Aorta (tissue), 5 donors: ENCODE results near the gene STXBP4. TPM values are rescaled to one million over a fixed set of nuclear protein-coding genes. Genes with fewer than 3 reads are reported as not detected.

Experiments
- ATAC-seq: fragments of 200-7000 bp; cut with Tn5 transposase; one replicate; pipeline ENCODE4 v1.9.1; 2022; ENCODE audit warnings: moderate library complexity; ENCODE audit not compliant: low FRiP score
- DNase-seq, 2 donors: peaks; one replicate each; pipeline ENCODE4 v3.0.0-alpha.2; 2020
- H3K27ac ChIP-seq, 2 donors: one replicate each; pipeline ENCODE4 v1.5.1; 2013; ENCODE audit warnings: low read length in 2 of 2, mild to moderate bottlenecking in 2 of 2, moderate library complexity in 2 of 2, control low read depth in 1 of 2, inconsistent platforms in 1 of 2, low read depth in 1 of 2
- H3K27me3 ChIP-seq, 2 donors: one replicate each; pipeline ENCODE4 v1.6.1; 2013; ENCODE audit warnings: control low read depth in 1 of 2, low read length in 1 of 2, mild to moderate bottlenecking in 1 of 2, moderate library complexity in 1 of 2; ENCODE audit not compliant: insufficient read depth in 2 of 2, control insufficient read depth in 1 of 2
- H3K36me3 ChIP-seq, 2 donors: one replicate each; pipeline ENCODE4 v1.6.1; 2013; ENCODE audit warnings: control low read depth in 1 of 2, low read length in 1 of 2, mild to moderate bottlenecking in 1 of 2; ENCODE audit not compliant: insufficient read depth in 2 of 2, control insufficient read depth in 1 of 2
- H3K4me1 ChIP-seq, 2 donors: one replicate each; pipeline ENCODE4 v1.6.1; 2013; ENCODE audit warnings: low read length in 2 of 2, control low read depth in 1 of 2, mild to moderate bottlenecking in 1 of 2, moderate library complexity in 1 of 2; ENCODE audit not compliant: insufficient read depth in 2 of 2, control insufficient read depth in 1 of 2
- H3K4me3 ChIP-seq, 2 donors: one replicate each; pipeline ENCODE4 v1.5.1; 2013; ENCODE audit warnings: low read length in 2 of 2, control low read depth in 1 of 2, mild to moderate bottlenecking in 1 of 2
- H3K9me3 ChIP-seq: one replicate; pipeline ENCODE4 v1.6.1; 2013; ENCODE audit warnings: mild to moderate bottlenecking, low read length; ENCODE audit not compliant: control insufficient read depth
- WGBS, 2 donors: extraction: QIAGEN DNeasy Blood & Tissue Kit; methylation state at CpG; one replicate each; pipeline ENCODE4 v1.1.7; 2013; 5-methylcytosine and 5-hydroxymethylcytosine counted together
- intact Hi-C, 2 donors: fragments of 100-400 bp; cut with DNase I; formaldehyde crosslinking; loops; one replicate each; pipeline versions ENCODE4 v1.14.2 to v1.15.0; 2022
- polyA plus RNA-seq, 2 donors: library from polyadenylated mRNA; stranded (reverse); fragments of 200-250 nt; gene quantifications; one replicate each; pipeline ENCODE4 v1.2.3, GENCODE V29; 2013
- total RNA-seq, 2 donors: library from RNA; stranded (reverse); fragmentation: NEBNext Ultra II Directional; extraction: Animal tissue kit (Norgen Biotek cat#: 25700); gene quantifications; one replicate each; pipeline ENCODE4 v1.2.1, GENCODE V29; 2021
- donor health status: healthy with polysubstance abuse.
- donor health status: Bipolar disorder and iron deficiency.
- donor health status: DM: no; HTN: no; CAD: no.
- donor health status: DM: no; HTN: no; CAD: no.
- donor health status: DM: yes; HTN: yes; CAD: no.

The STXBP4 gene
- total and polyA plus RNA-seq, 4 donors = 0.75 to 21.5 (median 12.2) TPM

DNA sequence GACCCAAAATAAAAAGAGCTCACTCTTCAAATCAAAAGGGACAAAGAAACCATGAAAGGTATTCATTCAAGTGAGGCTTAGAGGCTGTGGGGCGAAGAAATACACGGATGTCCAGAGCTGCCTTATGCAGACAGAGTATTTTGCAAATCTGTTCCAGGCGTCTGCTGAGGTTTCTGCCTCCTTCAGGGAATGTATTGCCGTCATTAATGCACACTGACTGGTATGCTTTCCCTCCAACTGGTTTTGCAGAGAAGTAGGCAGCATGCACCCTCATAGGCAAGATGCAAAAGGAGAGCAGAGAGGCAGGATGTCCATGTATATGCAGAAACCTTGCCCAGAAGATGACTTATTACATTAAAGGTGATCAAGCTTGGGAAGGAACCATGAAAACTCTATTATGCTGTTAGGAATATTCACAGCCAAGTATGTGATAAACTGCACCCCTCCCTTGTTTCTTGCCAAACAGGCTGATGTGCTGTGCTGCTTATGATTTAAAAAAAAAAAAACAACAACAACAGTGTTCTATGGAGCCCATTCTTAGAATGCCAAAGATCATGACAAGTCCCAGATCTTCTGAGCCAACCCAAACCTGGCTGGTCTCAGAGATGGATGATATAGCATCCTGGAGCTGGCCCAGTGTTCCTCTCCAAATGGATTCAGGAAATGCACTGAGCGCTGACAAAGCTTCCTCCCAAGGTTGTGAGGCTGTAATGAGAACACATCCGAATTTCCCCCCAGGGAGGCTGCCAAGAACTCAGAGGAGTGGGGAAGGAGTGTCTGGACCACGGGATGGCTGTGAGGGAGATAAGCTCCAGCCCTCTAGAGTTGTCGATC is 218.6 kb downstream of the STXBP4 start:
- WGBS, 2 donors = 57 to 63% methylated on average over 8 of the region's 8 CpGs
- no peaks in the 10 kb centered on the region for H3K9me3 ChIP-seq
- no peak overlapping the region for H3K27ac ChIP-seq
- intact Hi-C loops = no loop called here
- H3K4me3 ChIP-seq = no peak overlapping the region
- H3K36me3 ChIP-seq = no peaks in the 10 kb centered on the region
- no peaks in the 10 kb centered on the region for H3K27me3 ChIP-seq
- ATAC-seq (no peak), DNase-seq (no peak)
- H3K4me1 ChIP-seq = peaks cover 0 to 2% of the 10 kb centered on the region in 2 donors

DNA sequence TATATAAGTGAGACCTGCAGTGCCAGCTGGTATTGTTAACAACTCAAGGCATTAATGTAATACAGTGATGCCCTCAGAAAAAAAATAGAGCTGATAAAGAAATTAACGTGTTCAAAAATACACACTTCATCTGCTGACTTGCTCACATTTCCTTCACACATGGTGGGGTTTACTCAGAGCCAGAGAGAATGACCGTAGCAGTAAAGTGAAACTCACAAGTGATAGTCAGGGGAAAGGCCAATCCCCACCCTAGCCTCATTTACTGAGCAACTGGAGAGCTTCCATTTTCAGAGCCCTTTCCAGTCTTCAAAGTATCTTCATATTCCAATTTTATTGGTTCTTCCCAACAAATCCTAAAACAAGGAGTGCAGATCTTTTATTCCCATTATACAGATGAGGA is 222.2 kb downstream of the STXBP4 start:
- H3K27me3 ChIP-seq = no peaks in the 10 kb centered on the region
- no peaks in the 10 kb centered on the region for H3K9me3 ChIP-seq
- DNase-seq = no peak
- no peak overlapping the region for H3K4me3 ChIP-seq
- ATAC-seq = no peak
- no peaks in the 10 kb centered on the region for H3K36me3 ChIP-seq
- peaks cover 0 to 2% of the 10 kb centered on the region in 2 donors for H3K4me1 ChIP-seq
- WGBS, 2 donors = 73 to 78% methylated on average over 2 of the region's 2 CpGs
- intact Hi-C loops = no loop called here
- H3K27ac ChIP-seq = no peak overlapping the region

DNA sequence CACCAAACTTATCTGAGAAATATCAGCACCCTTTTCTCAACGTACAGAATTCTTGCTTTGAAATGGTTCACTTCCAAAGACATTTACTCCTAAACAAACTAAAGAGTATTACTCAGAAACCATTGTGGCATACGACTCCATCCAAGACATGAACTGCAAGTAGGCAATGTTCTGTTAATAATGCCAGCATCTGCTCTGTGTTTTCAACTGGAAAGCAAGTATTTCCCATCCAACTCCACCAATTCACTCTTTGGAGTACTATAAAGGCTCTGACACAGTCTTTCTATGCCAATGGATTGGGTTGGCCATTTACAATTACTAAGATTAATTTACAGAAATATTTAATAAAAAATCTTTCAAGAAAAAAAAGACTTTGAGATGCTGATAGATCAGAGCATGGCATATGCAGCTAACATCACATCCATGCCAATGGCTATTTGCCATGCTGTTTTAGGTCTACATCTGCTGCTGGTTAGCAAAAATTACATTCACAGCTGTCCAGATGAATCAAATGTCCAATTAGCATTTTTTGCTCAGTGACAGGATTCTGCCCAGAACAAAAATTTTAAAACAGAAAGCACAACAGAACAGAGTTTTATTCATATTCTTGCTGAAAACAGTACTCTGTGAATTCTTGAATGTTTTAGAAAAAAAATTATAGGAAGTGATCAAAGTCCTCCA is 230.3 kb downstream of the STXBP4 start:
- H3K9me3 ChIP-seq = no peaks in the 10 kb centered on the region
- intact Hi-C loops = no loop called here
- DNase-seq (no peak), ATAC-seq (no peak)
- no peak overlapping the region for H3K27ac ChIP-seq
- H3K27me3 ChIP-seq = no peaks in the 10 kb centered on the region
- H3K4me1 ChIP-seq = no peaks in the 10 kb centered on the region
- WGBS, 2 donors = 38% methylated on average over 2 of the region's 2 CpGs
- H3K36me3 ChIP-seq = no peaks in the 10 kb centered on the region
- no peak overlapping the region for H3K4me3 ChIP-seq

DNA sequence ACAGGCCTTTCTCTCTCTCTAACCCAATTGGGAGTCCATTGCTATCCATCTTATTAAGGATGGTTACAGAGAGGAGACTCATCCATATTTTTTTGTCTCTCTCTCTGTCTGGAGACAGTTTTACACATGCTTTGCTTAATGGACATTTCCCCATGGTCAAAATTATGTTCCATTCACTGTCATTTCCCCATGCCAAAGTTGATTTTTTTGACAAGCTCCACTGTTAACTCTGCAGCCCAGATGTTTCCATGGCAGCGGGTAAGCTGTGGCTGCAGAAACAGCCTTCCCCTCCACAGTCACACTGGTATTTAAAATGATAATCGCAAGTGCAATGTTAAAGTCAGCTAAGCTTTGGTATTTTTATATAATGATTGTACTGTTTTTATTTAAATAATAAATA is 232.3 kb downstream of the STXBP4 start:
- intact Hi-C loops = no loop called here
- WGBS, 2 donors = 55 to 64% methylated on average over 2 of the region's 2 CpGs

GRCh38 chr17:55201308-55201932 is 232.9 kb downstream of the STXBP4 start:
- WGBS, 2 donors = 12 to 15% methylated on average over 5 of the region's 5 CpGs
- Histone ChIP-seq H3K36me3 (no peaks in the 10 kb centered on the region), H3K27me3 (no peaks in the 10 kb centered on the region), H3K9me3 (no peaks in the 10 kb centered on the region), H3K4me1 (no peaks in the 10 kb centered on the region), H3K4me3 (no peak overlapping the region), H3K27ac (no peak overlapping the region)
- intact Hi-C loops = no loop called here
- DNase-seq = no peak
- ATAC-seq = no peak

More for the DNA sequence above, 232.3 kb downstream of the STXBP4 start:
- H3K4me3 ChIP-seq = no peak overlapping the region
- no peaks in the 10 kb centered on the region for H3K4me1 ChIP-seq
- ATAC-seq (no peak), DNase-seq (no peak)
- no peaks in the 10 kb centered on the region for H3K36me3 ChIP-seq
- H3K9me3 ChIP-seq = no peaks in the 10 kb centered on the region
- no peaks in the 10 kb centered on the region for H3K27me3 ChIP-seq
- H3K27ac ChIP-seq = no peak overlapping the region

- no peaks in the 10 kb centered on the region for H3K4me1 ChIP-seq
- WGBS, 2 donors = 81 to 85% methylated on average over 2 of the region's 2 CpGs
- DNase-seq = no peak
- H3K27me3 ChIP-seq = no peaks in the 10 kb centered on the region
- no peak overlapping the region for H3K4me3 ChIP-seq
- no peaks in the 10 kb centered on the region for H3K36me3 ChIP-seq
- H3K27ac ChIP-seq = no peak overlapping the region
- intact Hi-C loops = no loop called here
- no peaks in the 10 kb centered on the region for H3K9me3 ChIP-seq
- no peak for ATAC-seq
These were observed 234.3 kb downstream of the STXBP4 start for GRCh38 chr17:55202896-55203295.

GRCh38 chr17:55208078-55208812 is 239.7 kb downstream of the STXBP4 start:
- no peaks in the 10 kb centered on the region for H3K4me1 ChIP-seq
- no peak overlapping the region for H3K27ac ChIP-seq
- no peaks in the 10 kb centered on the region for H3K27me3 ChIP-seq
- no peak for ATAC-seq
- no peaks in the 10 kb centered on the region for H3K36me3 ChIP-seq
- no peak overlapping the region for H3K4me3 ChIP-seq
- 59 to 68% methylated on average over 3 of the region's 3 CpGs for WGBS, 2 donors
- no peak for DNase-seq
- intact Hi-C loops = no loop called here
- H3K9me3 ChIP-seq = no peaks in the 10 kb centered on the region

GRCh38 chr17:55210292-55210691 is 241.7 kb downstream of the STXBP4 start:
- intact Hi-C loops = no loop called here
- H3K27ac ChIP-seq = no peak overlapping the region
- no peaks in the 10 kb centered on the region for H3K36me3 ChIP-seq
- no peaks in the 10 kb centered on the region for H3K9me3 ChIP-seq
- no peaks in the 10 kb centered on the region for H3K27me3 ChIP-seq
- 94 to 98% methylated on average over 1 of the region's 1 CpG for WGBS, 2 donors
- H3K4me3 ChIP-seq = no peak overlapping the region
- ATAC-seq = no peak
- no peak for DNase-seq
- H3K4me1 ChIP-seq = no peaks in the 10 kb centered on the region
